Tibial nerve (tissue), 4 donors: ENCODE data around the gene AVL9. TPM values are rescaled to one million over a fixed set of nuclear protein-coding genes. Genes with fewer than 3 reads are reported as not detected.

Experiments
- DNase-seq, 2 donors: peaks; one replicate each; pipeline ENCODE4 v3.0.0-alpha.2; 2019; ENCODE audit warnings: low spot score in 2 of 2
- H3K27ac ChIP-seq, 4 donors: fragments of 200-600 bp; sonication (generic) in 3 of 4; one replicate each; pipeline ENCODE4 v1.5.1; 2017 to 2019; ENCODE audit warnings: mild to moderate bottlenecking in 1 of 4
- H3K27me3 ChIP-seq, 2 donors: fragments of 200-600 bp; sonication (generic) in 1 of 2; one replicate each; pipeline versions ENCODE4 v1.5.1 to v1.6.0; 2017 to 2019
- H3K36me3 ChIP-seq, 3 donors: fragments of 200-600 bp; sonication (generic); one replicate each; pipeline ENCODE4 v1.5.1; 2018 to 2019
- H3K4me1 ChIP-seq, 4 donors: fragments of 200-600 bp; sonication (generic) in 3 of 4; one replicate each; pipeline ENCODE4 v1.5.1; 2017 to 2019
- H3K4me3 ChIP-seq, 4 donors: fragments of 200-600 bp; sonication (generic) in 3 of 4; one replicate each; pipeline ENCODE4 v1.5.1; 2017 to 2019; ENCODE audit warnings: mild to moderate bottlenecking in 1 of 4, moderate library complexity in 1 of 4
- H3K9me3 ChIP-seq, 4 donors: fragments of 200-600 bp; sonication (generic) in 3 of 4; one replicate each; pipeline ENCODE4 v1.5.1; 2017 to 2019
- CTCF ChIP-seq, 5 experiments: fragments of 200-600 bp in 3 of 5; fragments of 450-650 bp in 2 of 5; sonication (generic) in 3 of 5; IDR thresholded peaks; one replicate each; pipeline ENCODE4 v1.5.1; 2016 to 2019; ENCODE audit warnings: antibody characterized with exemption in 5 of 5, mild to moderate bottlenecking in 3 of 5, moderate library complexity in 2 of 5
- EP300 ChIP-seq, 2 donors: sonication (generic); formaldehyde crosslinking; IDR thresholded peaks; one replicate each; pipeline ENCODE4 v1.6.1; 2017; ENCODE audit warnings: antibody characterized with exemption in 2 of 2, mild to moderate bottlenecking in 1 of 2
- POLR2A ChIP-seq, 2 donors: fragments of 450-650 bp; IDR thresholded peaks; one replicate each; pipeline ENCODE4 v1.6.1; 2017; ENCODE audit warnings: antibody characterized with exemption in 2 of 2, mild to moderate bottlenecking in 2 of 2, moderate library complexity in 2 of 2
- WGBS, 2 donors: methylation state at CpG; one replicate each; pipeline ENCODE4 v1.1.5; 2018; 5-methylcytosine and 5-hydroxymethylcytosine counted together
- total RNA-seq, 4 donors: library from RNA; depleted of rRNA; stranded (reverse); fragments of >200 nt; gene quantifications; one replicate each; pipeline ENCODE4 v1.1.0, GENCODE V29; 2016

The AVL9 gene
- total RNA-seq, 4 donors from 2014 or later, result 19.4 to 36.1 (median 31.5) TPM

- TF ChIP-seq EP300 (IDR thresholded peaks at IDR 0.05) (no peak), CTCF (IDR thresholded peaks at IDR 0.05) (no peak), POLR2A (IDR thresholded peaks at IDR 0.05) (no peak)
- Histone ChIP-seq H3K27ac (no peak overlapping the region), H3K27me3 (no peaks in the 10 kb centered on the region), H3K4me3 (no peak overlapping the region), H3K36me3 (peaks cover 0 to 90% (median 7%) of the 10 kb centered on the region in 3 donors), H3K4me1 (no peaks in the 10 kb centered on the region), H3K9me3 (no peaks in the 10 kb centered on the region)
- WGBS, 2 donors, result 90 to 91% methylated on average over 4 of the region's 4 CpGs
- no peak for DNase-seq
Observed at GRCh38 chr7:32580646-32581045, 85.4 kb downstream of the AVL9 start.

GRCh38 chr7:32582036-32582435 is 86.7 kb downstream of the AVL9 start:
- peaks cover 0 to 84% (median 7%) of the 10 kb centered on the region in 3 donors for H3K36me3 ChIP-seq
- WGBS, 2 donors, result 90 to 96% methylated on average over 3 of the region's 3 CpGs

DNA sequence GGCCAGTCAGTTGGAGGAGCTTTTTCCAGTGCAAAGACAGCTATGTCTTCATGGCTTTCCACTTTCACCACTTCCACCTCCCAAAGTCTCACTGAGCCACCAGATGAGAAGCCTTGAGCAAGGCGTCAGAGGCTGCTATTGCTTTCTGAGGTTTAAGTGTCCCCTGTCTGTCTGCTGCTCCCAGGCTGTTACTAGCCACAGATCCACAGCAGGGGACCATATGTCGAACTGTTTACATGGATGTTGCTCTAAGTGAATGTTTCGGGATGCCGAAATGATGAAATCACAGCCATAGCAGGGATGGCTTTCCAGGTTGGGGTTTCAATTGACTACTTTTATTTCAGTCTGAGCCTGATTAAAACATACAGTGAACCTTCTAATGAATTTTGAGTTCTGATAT is 88.5 kb downstream of the AVL9 start:
- H3K4me3 ChIP-seq, result no peak overlapping the region
- 89 to 94% methylated on average over 4 of the region's 4 CpGs for WGBS, 2 donors
- H3K9me3 ChIP-seq, result no peaks in the 10 kb centered on the region
- no peak for DNase-seq
- H3K27me3 ChIP-seq, result no peaks in the 10 kb centered on the region
- TF ChIP-seq EP300 (IDR thresholded peaks at IDR 0.05), result no peak
- TF ChIP-seq CTCF (IDR thresholded peaks at IDR 0.05), result no peak
- TF ChIP-seq POLR2A (IDR thresholded peaks at IDR 0.05), result no peak
- no peak overlapping the region for H3K27ac ChIP-seq
- peaks cover 0 to 20% (median 6%) of the 10 kb centered on the region in 4 donors for H3K4me1 ChIP-seq
- H3K36me3 ChIP-seq, result peaks cover 0 to 71% (median 7%) of the 10 kb centered on the region in 3 donors

More at GRCh38 chr7:32582036-32582435, 86.7 kb downstream of the AVL9 start:
- DNase-seq, result no peak
- Histone ChIP-seq H3K9me3 (no peaks in the 10 kb centered on the region), H3K4me1 (peaks cover 0 to 6% (median 0%) of the 10 kb centered on the region in 4 donors), H3K27ac (no peak overlapping the region), H3K27me3 (no peaks in the 10 kb centered on the region), H3K4me3 (no peak overlapping the region)
- no peak for TF ChIP-seq EP300 (IDR thresholded peaks at IDR 0.05)
- TF ChIP-seq POLR2A (IDR thresholded peaks at IDR 0.05), result no peak
- TF ChIP-seq CTCF (IDR thresholded peaks at IDR 0.05), result no peak

GRCh38 chr7:32586291-32587221 is 91.3 kb downstream of the AVL9 start:
- no peak overlapping the region for H3K4me3 ChIP-seq
- no peaks in the 10 kb centered on the region for H3K9me3 ChIP-seq
- peaks cover 0 to 22% (median 6%) of the 10 kb centered on the region in 4 donors for H3K4me1 ChIP-seq
- TF ChIP-seq EP300 (IDR thresholded peaks at IDR 0.05) (no peak), POLR2A (IDR thresholded peaks at IDR 0.05) (no peak), CTCF (IDR thresholded peaks at IDR 0.05) (no peak)
- DNase-seq, result no peak
- WGBS, 2 donors, result 53 to 55% methylated on average over 5 of the region's 5 CpGs
- H3K27me3 ChIP-seq, result no peaks in the 10 kb centered on the region
- H3K27ac ChIP-seq, result peak overlapping the region in 2 of 4 donors; percentile 21 to 68
- peaks cover 0 to 69% (median 4%) of the 10 kb centered on the region in 3 donors for H3K36me3 ChIP-seq

GRCh38 chr7:32587411-32587948 is 92.2 kb downstream of the AVL9 start:
- Histone ChIP-seq H3K4me3 (no peak overlapping the region), H3K36me3 (peaks cover 0 to 59% (median 4%) of the 10 kb centered on the region in 3 donors), H3K27me3 (no peaks in the 10 kb centered on the region), H3K9me3 (no peaks in the 10 kb centered on the region), H3K27ac (peak overlapping the region in 2 of 4 donors; percentile 21 to 68), H3K4me1 (peaks cover 0 to 22% (median 6%) of the 10 kb centered on the region in 4 donors)
- 28 to 32% methylated on average over 9 of the region's 9 CpGs for WGBS, 2 donors
- TF ChIP-seq POLR2A (IDR thresholded peaks at IDR 0.05) (no peak), CTCF (IDR thresholded peaks at IDR 0.05) (no peak), EP300 (IDR thresholded peaks at IDR 0.05) (no peak)
- no peak for DNase-seq
